ENCODE measurements around the gene KIF3B.

DNA sequence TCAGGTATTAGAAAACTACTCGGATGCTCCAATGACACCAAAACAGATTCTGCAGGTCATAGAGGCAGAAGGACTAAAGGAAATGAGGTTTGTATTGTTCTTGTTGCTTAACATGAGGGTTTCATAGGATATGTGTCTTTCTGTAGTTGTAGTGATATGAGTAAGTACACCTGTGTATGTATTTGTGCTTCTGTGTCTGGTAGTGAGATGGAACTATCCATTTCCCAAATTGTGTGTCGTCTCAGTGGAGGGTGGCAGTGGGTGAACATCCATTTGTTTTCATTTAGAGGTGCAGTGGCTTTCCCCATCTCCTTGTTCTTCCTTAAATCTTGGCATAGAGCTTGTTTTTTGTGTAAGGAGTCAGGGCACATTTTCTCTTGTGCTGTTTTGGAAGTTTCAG lies 88.9 kb downstream of the KIF3B start:
- TF ChIP-seq, protein P1, sequence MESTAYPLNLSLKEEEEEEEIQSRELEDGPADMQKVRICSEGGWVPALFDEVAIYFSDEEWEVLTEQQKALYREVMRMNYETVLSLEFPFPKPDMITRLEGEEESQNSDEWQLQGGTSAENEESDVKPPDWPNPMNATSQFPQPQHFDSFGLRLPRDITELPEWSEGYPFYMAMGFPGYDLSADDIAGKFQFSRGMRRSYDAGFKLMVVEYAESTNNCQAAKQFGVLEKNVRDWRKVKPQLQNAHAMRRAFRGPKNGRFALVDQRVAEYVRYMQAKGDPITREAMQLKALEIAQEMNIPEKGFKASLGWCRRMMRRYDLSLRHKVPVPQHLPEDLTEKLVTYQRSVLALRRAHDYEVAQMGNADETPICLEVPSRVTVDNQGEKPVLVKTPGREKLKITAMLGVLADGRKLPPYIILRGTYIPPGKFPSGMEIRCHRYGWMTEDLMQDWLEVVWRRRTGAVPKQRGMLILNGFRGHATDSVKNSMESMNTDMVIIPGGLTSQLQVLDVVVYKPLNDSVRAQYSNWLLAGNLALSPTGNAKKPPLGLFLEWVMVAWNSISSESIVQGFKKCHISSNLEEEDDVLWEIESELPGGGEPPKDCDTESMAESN (CRISPR knock-in tag; conservative IDR thresholded peaks at IDR 0.05), result no peak
- TF ChIP-seq POLR2A (IDR thresholded peaks at IDR 0.05; ENCODE audit: insufficient read depth in 1 of 2, low read depth in 2 of 2, low read length in 2 of 2) (no peak), ZNF775 (CRISPR knock-in tag; IDR thresholded peaks at IDR 0.05; ENCODE audit: borderline replicate concordance) (no peak), SOX6 (IDR thresholded peaks at IDR 0.05) (no peak), SOX6 (CRISPR knock-in tag; IDR thresholded peaks at IDR 0.05) (no peak), MIXL1 (CRISPR knock-in tag; IDR thresholded peaks at IDR 0.05) (no peak), ZNF292 (CRISPR knock-in tag; IDR thresholded peaks at IDR 0.05; ENCODE audit: borderline replicate concordance, low read depth) (no peak), CCAR2 (optimal IDR thresholded peaks at IDR 0.05; ENCODE audit: low read depth, low read length) (no peak), ZZZ3 (CRISPR knock-in tag; IDR thresholded peaks at IDR 0.05; ENCODE audit: borderline replicate concordance) (no peak), CEBPB (IDR thresholded peaks at IDR 0.05; ENCODE audit: borderline replicate concordance, low read depth, low read length) (no peak), ZNF331 (CRISPR knock-in tag; IDR thresholded peaks at IDR 0.05) (no peak), CENPBD1 (CRISPR knock-in tag; IDR thresholded peaks at IDR 0.05; ENCODE audit: borderline replicate concordance, low read depth) (no peak), MXD1 (CRISPR knock-in tag; IDR thresholded peaks at IDR 0.05) (no peak)
- TF ChIP-seq, protein P2, sequence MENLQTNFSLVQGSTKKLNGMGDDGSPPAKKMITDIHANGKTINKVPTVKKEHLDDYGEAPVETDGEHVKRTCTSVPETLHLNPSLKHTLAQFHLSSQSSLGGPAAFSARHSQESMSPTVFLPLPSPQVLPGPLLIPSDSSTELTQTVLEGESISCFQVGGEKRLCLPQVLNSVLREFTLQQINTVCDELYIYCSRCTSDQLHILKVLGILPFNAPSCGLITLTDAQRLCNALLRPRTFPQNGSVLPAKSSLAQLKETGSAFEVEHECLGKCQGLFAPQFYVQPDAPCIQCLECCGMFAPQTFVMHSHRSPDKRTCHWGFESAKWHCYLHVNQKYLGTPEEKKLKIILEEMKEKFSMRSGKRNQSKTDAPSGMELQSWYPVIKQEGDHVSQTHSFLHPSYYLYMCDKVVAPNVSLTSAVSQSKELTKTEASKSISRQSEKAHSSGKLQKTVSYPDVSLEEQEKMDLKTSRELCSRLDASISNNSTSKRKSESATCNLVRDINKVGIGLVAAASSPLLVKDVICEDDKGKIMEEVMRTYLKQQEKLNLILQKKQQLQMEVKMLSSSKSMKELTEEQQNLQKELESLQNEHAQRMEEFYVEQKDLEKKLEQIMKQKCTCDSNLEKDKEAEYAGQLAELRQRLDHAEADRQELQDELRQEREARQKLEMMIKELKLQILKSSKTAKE (CRISPR knock-in tag; IDR thresholded peaks at IDR 0.05; ENCODE audit: borderline replicate concordance), result no peak
- TF ChIP-seq, protein P3, sequence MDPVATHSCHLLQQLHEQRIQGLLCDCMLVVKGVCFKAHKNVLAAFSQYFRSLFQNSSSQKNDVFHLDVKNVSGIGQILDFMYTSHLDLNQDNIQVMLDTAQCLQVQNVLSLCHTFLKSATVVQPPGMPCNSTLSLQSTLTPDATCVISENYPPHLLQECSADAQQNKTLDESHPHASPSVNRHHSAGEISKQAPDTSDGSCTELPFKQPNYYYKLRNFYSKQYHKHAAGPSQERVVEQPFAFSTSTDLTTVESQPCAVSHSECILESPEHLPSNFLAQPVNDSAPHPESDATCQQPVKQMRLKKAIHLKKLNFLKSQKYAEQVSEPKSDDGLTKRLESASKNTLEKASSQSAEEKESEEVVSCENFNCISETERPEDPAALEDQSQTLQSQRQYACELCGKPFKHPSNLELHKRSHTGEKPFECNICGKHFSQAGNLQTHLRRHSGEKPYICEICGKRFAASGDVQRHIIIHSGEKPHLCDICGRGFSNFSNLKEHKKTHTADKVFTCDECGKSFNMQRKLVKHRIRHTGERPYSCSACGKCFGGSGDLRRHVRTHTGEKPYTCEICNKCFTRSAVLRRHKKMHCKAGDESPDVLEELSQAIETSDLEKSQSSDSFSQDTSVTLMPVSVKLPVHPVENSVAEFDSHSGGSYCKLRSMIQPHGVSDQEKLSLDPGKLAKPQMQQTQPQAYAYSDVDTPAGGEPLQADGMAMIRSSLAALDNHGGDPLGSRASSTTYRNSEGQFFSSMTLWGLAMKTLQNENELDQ (CRISPR knock-in tag; IDR thresholded peaks at IDR 0.05; ENCODE audit: borderline replicate concordance), result no peak
